SU-DHL-6 (cell line): ENCODE measurements around the gene STARD8.

Source experiments
- H2AFZ ChIP-seq: fragments of 200-600 bp; sonication (generic); 2 replicates; pipeline ENCODE4 v1.6.1; 2014; ENCODE audit warnings: low read depth, mild to moderate bottlenecking, moderate library complexity, mixed read lengths, antibody characterized with exemption, low read length; ENCODE audit not compliant: severe bottlenecking
- H3F3A ChIP-seq: fragments of 200-600 bp; shearing (Covaris generic); 2 replicates; pipeline ENCODE4 v1.6.0; 2016; ENCODE audit warnings: antibody characterized with exemption, mild to moderate bottlenecking; ENCODE audit not compliant: insufficient read depth
- H3K27ac ChIP-seq: fragments of 200-600 bp; sonication (generic); 2 replicates; pipeline ENCODE4 v1.5.1; 2016; ENCODE audit warnings: low read depth, mild to moderate bottlenecking, low read length, moderate library complexity, mixed read lengths
- H3K27me3 ChIP-seq: fragments of 200-600 bp; sonication (generic), shearing (Covaris generic); 2 replicates; pipeline ENCODE4 v1.6.0; 2014; ENCODE audit warnings: mild to moderate bottlenecking, low read length
- H3K36me3 ChIP-seq: fragments of 200-600 bp; sonication (generic); 2 replicates; pipeline ENCODE4 v1.6.1; 2014; ENCODE audit warnings: mild to moderate bottlenecking, low read length, mixed read lengths
- H3K4me2 ChIP-seq: fragments of 300-600, 200-600 bp; shearing (Covaris generic), sonication (generic); 2 replicates; pipeline ENCODE4 v1.6.0; 2014; ENCODE audit warnings: low read length, low read depth, mild to moderate bottlenecking; ENCODE audit not compliant: poor library complexity, severe bottlenecking
- H3K4me3 ChIP-seq: fragments of 200-600 bp; sonication (generic); 2 replicates; pipeline ENCODE4 v1.5.1; 2014; ENCODE audit warnings: antibody characterized with exemption, low read length, mild to moderate bottlenecking, mixed read lengths; ENCODE audit not compliant: insufficient read depth, poor library complexity, severe bottlenecking
- H3K79me2 ChIP-seq: fragments of 200-600 bp; sonication (generic); 2 replicates; pipeline ENCODE4 v1.6.1; 2014; ENCODE audit warnings: mild to moderate bottlenecking, low read length, moderate library complexity; ENCODE audit not compliant: insufficient read depth
- H3K9ac ChIP-seq: fragments of 200-600 bp; sonication (generic); 2 replicates; pipeline ENCODE4 v1.7.0; 2014; ENCODE audit warnings: mild to moderate bottlenecking, low read length
- H3K9me2 ChIP-seq: fragments of 200-600 bp; sonication (generic); replicated peaks from 2 replicates; pipeline ENCODE4 v1.6.1; 2014; ENCODE audit warnings: low read length; ENCODE audit not compliant: insufficient read depth
- H3K9me3 ChIP-seq: fragments of 200-600 bp; sonication (generic); 2 replicates; pipeline ENCODE4 v1.6.1; 2014; ENCODE audit warnings: low read length, mixed read lengths; ENCODE audit not compliant: insufficient read depth
- H4K20me1 ChIP-seq: fragments of 200-600 bp; sonication (generic); 2 replicates; pipeline ENCODE4 v1.6.1; 2014; ENCODE audit warnings: low read depth, mild to moderate bottlenecking, antibody characterized with exemption, low read length, moderate library complexity, mixed read lengths
- EZH2phosphoT487 ChIP-seq: fragments of 200-600 bp; sonication (generic), shearing (Covaris generic); conservative IDR thresholded peaks from 2 replicates; pipeline ENCODE4 v1.6.1; 2018; ENCODE audit warnings: mild to moderate bottlenecking, antibody characterized with exemption, low read length, moderate library complexity, mixed read lengths
- TF ChIP-seq, protein P1 (sequence below): fragments of 200-600 bp; sonication (generic); IDR thresholded peaks from one replicate; pipeline ENCODE4 v1.5.1; 2017; ENCODE audit warnings: antibody characterized with exemption, mild to moderate bottlenecking, low read length, moderate library complexity; ENCODE audit not compliant: insufficient read depth, poor library complexity, severe bottlenecking

The STARD8 gene, protein sequence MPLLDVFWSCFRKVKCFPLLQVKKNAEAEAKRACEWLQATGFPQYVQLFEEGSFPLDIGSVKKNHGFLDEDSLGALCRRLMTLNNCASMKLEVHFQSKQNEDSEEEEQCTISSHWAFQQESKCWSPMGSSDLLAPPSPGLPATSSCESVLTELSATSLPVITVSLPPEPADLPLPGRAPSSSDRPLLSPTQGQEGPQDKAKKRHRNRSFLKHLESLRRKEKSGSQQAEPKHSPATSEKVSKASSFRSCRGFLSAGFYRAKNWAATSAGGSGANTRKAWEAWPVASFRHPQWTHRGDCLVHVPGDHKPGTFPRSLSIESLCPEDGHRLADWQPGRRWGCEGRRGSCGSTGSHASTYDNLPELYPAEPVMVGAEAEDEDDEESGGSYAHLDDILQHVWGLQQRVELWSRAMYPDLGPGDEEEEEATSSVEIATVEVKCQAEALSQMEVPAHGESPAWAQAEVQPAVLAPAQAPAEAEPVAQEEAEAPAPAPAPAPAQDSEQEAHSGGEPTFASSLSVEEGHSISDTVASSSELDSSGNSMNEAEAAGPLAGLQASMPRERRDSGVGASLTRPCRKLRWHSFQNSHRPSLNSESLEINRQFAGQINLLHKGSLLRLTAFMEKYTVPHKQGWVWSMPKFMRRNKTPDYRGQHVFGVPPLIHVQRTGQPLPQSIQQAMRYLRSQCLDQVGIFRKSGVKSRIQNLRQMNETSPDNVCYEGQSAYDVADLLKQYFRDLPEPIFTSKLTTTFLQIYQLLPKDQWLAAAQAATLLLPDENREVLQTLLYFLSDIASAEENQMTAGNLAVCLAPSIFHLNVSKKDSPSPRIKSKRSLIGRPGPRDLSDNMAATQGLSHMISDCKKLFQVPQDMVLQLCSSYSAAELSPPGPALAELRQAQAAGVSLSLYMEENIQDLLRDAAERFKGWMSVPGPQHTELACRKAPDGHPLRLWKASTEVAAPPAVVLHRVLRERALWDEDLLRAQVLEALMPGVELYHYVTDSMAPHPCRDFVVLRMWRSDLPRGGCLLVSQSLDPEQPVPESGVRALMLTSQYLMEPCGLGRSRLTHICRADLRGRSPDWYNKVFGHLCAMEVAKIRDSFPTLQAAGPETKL

DNA sequence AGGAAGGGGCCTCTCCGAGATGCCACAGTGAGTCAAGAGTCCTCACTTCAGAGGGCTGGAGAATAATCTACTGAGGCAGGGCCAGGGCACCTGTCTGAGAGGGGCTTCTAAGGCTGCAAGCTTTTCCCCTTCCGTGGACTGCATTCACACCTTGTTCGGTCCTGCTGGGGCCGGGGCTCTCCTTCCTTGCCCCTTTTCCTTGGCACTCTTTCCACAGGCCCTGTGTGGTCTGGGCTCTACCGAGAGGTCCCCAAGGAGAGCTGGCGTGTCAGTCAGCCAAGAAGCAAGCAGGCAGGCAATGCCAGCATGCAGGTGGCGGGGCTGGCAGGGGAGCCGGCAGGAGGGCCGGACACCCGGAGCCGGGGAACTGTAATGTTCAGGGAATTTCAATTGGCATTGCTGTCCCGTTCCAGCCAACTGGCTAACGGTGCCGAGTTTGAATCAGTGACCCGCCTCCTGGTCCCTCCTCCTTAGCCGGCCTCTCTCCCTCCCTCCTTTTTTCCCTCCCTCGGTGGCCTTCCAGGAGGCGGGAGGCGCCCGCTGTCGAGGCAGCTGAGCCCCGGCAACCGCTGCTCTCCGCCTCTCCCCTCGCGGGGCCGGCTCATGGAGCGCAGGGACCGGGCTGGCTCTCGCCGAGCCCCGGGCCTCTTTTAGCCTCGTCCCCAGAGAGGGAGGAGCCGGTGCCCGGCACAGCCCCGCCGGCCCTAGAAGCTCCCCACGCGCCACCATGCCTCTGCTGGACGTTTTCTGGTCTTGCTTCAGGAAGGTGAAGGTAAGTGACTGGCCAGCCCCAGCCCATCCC is at the start of gene STARD8:
TSS of gene STARD8 (plus strand) at position 511 of the 802 bp plus-strand sequence. CDS start at position 728, 217 bp downstream.
- no peak within 1 kb of the TSS for H2AFZ ChIP-seq
- H3K36me3 ChIP-seq: no peaks in the 10 kb centered on the region
- no peaks in the 10 kb centered on the region for H4K20me1 ChIP-seq
- H3F3A ChIP-seq: no peaks in the 10 kb centered on the region
- no peak within 1 kb of the TSS for H3K27ac ChIP-seq
- H3K9ac ChIP-seq: no peak within 1 kb of the TSS
- H3K9me2 ChIP-seq: no peaks in the 10 kb centered on the region
- TF ChIP-seq, protein P1, sequence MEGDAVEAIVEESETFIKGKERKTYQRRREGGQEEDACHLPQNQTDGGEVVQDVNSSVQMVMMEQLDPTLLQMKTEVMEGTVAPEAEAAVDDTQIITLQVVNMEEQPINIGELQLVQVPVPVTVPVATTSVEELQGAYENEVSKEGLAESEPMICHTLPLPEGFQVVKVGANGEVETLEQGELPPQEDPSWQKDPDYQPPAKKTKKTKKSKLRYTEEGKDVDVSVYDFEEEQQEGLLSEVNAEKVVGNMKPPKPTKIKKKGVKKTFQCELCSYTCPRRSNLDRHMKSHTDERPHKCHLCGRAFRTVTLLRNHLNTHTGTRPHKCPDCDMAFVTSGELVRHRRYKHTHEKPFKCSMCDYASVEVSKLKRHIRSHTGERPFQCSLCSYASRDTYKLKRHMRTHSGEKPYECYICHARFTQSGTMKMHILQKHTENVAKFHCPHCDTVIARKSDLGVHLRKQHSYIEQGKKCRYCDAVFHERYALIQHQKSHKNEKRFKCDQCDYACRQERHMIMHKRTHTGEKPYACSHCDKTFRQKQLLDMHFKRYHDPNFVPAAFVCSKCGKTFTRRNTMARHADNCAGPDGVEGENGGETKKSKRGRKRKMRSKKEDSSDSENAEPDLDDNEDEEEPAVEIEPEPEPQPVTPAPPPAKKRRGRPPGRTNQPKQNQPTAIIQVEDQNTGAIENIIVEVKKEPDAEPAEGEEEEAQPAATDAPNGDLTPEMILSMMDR: no peak
- TF ChIP-seq EZH2phosphoT487: no peak
- H3K9me3 ChIP-seq: no peaks in the 10 kb centered on the region
- H3K4me2 ChIP-seq: no peak within 1 kb of the TSS
- H3K27me3 ChIP-seq: no peaks in the 10 kb centered on the region
- H3K79me2 ChIP-seq: no peaks in the 10 kb centered on the region
- no peak within 1 kb of the TSS for H3K4me3 ChIP-seq

GRCh38 chrX:68598841-68599240 is 48.6 kb upstream of the STARD8 start:
- Histone ChIP-seq H3K4me2 (no peak overlapping the region), H3K27me3 (no peaks in the 10 kb centered on the region), H4K20me1 (no peaks in the 10 kb centered on the region), H3K9me3 (no peaks in the 10 kb centered on the region), H3K36me3 (no peaks in the 10 kb centered on the region), H3F3A (no peaks in the 10 kb centered on the region), H3K27ac (no peak overlapping the region), H3K9ac (no peak overlapping the region), H2AFZ (no peak overlapping the region), H3K79me2 (no peaks in the 10 kb centered on the region), H3K9me2 (no peaks in the 10 kb centered on the region), H3K4me3 (no peak overlapping the region)
- TF ChIP-seq, protein P1: no peak
- no peak for TF ChIP-seq EZH2phosphoT487
